ENCODE results near the gene CSMD2.

DNA sequence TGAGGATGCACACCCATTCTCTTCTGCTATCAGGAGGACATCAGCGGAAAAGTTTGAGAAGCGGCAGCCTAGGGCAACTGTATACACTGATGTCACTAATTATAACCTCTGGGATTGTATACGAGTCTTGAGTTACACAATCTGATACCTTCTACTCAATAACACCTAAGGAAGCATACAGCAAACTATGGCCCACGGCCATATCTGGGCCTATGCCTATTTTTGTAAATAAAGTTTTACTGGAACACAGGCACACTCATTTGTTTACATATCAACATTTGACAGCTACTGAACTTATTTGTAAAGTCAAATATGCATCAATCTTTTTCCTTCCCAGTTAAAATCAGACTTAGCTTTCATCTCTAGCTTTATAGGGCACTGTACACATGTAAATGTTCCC is 505.4 kb downstream of the CSMD2 start:
- TF ChIP-seq, protein P1, sequence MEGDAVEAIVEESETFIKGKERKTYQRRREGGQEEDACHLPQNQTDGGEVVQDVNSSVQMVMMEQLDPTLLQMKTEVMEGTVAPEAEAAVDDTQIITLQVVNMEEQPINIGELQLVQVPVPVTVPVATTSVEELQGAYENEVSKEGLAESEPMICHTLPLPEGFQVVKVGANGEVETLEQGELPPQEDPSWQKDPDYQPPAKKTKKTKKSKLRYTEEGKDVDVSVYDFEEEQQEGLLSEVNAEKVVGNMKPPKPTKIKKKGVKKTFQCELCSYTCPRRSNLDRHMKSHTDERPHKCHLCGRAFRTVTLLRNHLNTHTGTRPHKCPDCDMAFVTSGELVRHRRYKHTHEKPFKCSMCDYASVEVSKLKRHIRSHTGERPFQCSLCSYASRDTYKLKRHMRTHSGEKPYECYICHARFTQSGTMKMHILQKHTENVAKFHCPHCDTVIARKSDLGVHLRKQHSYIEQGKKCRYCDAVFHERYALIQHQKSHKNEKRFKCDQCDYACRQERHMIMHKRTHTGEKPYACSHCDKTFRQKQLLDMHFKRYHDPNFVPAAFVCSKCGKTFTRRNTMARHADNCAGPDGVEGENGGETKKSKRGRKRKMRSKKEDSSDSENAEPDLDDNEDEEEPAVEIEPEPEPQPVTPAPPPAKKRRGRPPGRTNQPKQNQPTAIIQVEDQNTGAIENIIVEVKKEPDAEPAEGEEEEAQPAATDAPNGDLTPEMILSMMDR (IDR thresholded peaks at IDR 0.05), result no peak
- TF ChIP-seq POLR2A (IDR thresholded peaks at IDR 0.05) (no peak), EP300 (IDR thresholded peaks at IDR 0.05) (no peak)
